Heart left ventricle (tissue), 16 donors: ENCODE measurements around the gene CERS3. TPM values are rescaled to one million over a fixed set of nuclear protein-coding genes. Genes with fewer than 3 reads are reported as not detected.
A peak's percentile ranks its signal among the peaks of the same experiment; 100 is the strongest.

Experiments
- ATAC-seq, 4 donors: fragments of 200-7000 bp; cut with Tn5 transposase; one replicate each; pipeline ENCODE4 v1.9.1; 2020 to 2022; ENCODE audit warnings: moderate library complexity in 4 of 4, mild to moderate bottlenecking in 3 of 4, moderate number of reproducible peaks in 1 of 4
- DNase-seq, 5 donors: peaks; one replicate each; pipeline ENCODE4 v3.0.0-alpha.2; 2020
- H3K27ac ChIP-seq, 12 donors: fragments of 200-600 bp; sonication (generic) in 4 of 12; one replicate each; pipeline versions ENCODE4 v1.5.0 to v1.8.0; 2016 to 2022; ENCODE audit warnings: mild to moderate bottlenecking in 2 of 12
- H3K27me3 ChIP-seq, 9 donors: fragments of 200-600 bp; sonication (generic) in 2 of 9; one replicate each; pipeline versions ENCODE4 v1.5.1 to v1.8.0; 2016 to 2022; ENCODE audit warnings: mild to moderate bottlenecking in 3 of 9
- H3K36me3 ChIP-seq, 9 donors: fragments of 200-600 bp; sonication (generic) in 2 of 9; one replicate each; pipeline versions ENCODE4 v1.5.0 to v1.8.0; 2018 to 2022; ENCODE audit warnings: mild to moderate bottlenecking in 2 of 9
- H3K4me1 ChIP-seq, 12 donors: fragments of 200-600 bp; sonication (generic) in 4 of 12; one replicate each; pipeline versions ENCODE4 v1.5.0 to v1.8.0; 2016 to 2022; ENCODE audit warnings: mild to moderate bottlenecking in 3 of 12
- H3K4me3 ChIP-seq, 12 donors: fragments of 200-600 bp; sonication (generic) in 4 of 12; one replicate each; pipeline versions ENCODE4 v1.5.0 to v1.8.0; 2017 to 2022; ENCODE audit warnings: mild to moderate bottlenecking in 9 of 12, moderate library complexity in 4 of 12
- H3K9me3 ChIP-seq, 12 donors: fragments of 200-600 bp; sonication (generic) in 4 of 12; one replicate each; pipeline versions ENCODE4 v1.5.0 to v1.8.0; 2016 to 2022; ENCODE audit warnings: mild to moderate bottlenecking in 1 of 12
- CTCF ChIP-seq, 12 donors: fragments of 200-600 bp; sonication (generic) in 4 of 12; IDR thresholded peaks; one replicate each; pipeline versions ENCODE4 v1.5.0 to v1.8.0; 2018 to 2022; ENCODE audit warnings: antibody characterized with exemption in 12 of 12, mild to moderate bottlenecking in 5 of 12
- POLR2A ChIP-seq, 2 donors: fragments of 450-650 bp; IDR thresholded peaks; one replicate each; pipeline ENCODE4 v1.6.1; 2017; ENCODE audit warnings: antibody characterized with exemption in 2 of 2, mild to moderate bottlenecking in 2 of 2, moderate library complexity in 2 of 2
- WGBS, 4 donors: extraction: QIAGEN DNeasy Blood & Tissue Kit in 2 of 4; methylation state at CpG; one replicate each; pipeline versions ENCODE4 v1.1.5 to v1.1.7; 2013 to 2018; 5-methylcytosine and 5-hydroxymethylcytosine counted together
- intact Hi-C, 10 donors: fragments of 100-400 bp; cut with DNase I; formaldehyde crosslinking; loops; one replicate each; pipeline versions ENCODE4 v1.11.1 to v1.14.2; 2022
- polyA plus RNA-seq, 2 donors: library from polyadenylated mRNA; stranded (reverse); fragments of 200-250 nt; gene quantifications; one replicate each; pipeline ENCODE4 v1.2.3, GENCODE V29; 2013
- total RNA-seq, 9 donors: library from RNA; depleted of rRNA in 2 of 9; stranded (reverse); fragments of >200 nt in 2 of 9; fragmentation: NEBNext Ultra II Directional in 3 of 9; extraction: Animal tissue kit (Norgen Biotek cat#: 25700) in 3 of 9; gene quantifications; one replicate each; pipeline versions ENCODE4 v1.1.0 to v1.2.4, GENCODE V29; 2016 to 2023
- donor health status: ischemic (EF 13 %, LVEDD 7.1; RV severe dilation, severe dysfunction).
- donor health status: healthy with polysubstance abuse.
- donor health status: DM: no; HTN: yes; CAD: no.
- donor health status: DM: no; HTN: no; CAD: no.
- donor health status: ischemic (EF 25% LVEDD 6.9; RV normal size, moderate dysfunction).
- donor health status: ischemic (EF 25% LVEDD 5.7; RV mildly dilated, moderate dysfunction).
- donor health status: healthy.
- donor health status: DM: yes; HTN: yes; CAD: no.
- donor health status: ischemic (EF 35%, LVEDD 5.7; RV mildly dilated, moderate dysfunction).
- donor health status: nonischemic (EF 11% LVEDD 7.7; RV severe dilation, severe dysfunction).
- donor health status: DM: yes; HTN: yes; CAD: no.
- donor health status: PGD.
- donor health status: ischemic (EF 29% LVEDD 5.4; RV normal size, mild dysfunction).
- donor health status: nonischemic (EF 23%, LVEDD 6.1; RV moderate dilation, normal function).

CERS3 gene
- total and polyA plus RNA-seq, 11 donors: not detected

GRCh38 chr15:100472736-100473135, 56.0 kb downstream of the CERS3 start:
- TF ChIP-seq POLR2A (IDR thresholded peaks at IDR 0.05) (no peak), CTCF (IDR thresholded peaks at IDR 0.05) (no peak)
- ATAC-seq (no peak), DNase-seq (no peak)
- H3K27me3 ChIP-seq: no peaks in the 10 kb centered on the region
- H3K9me3 ChIP-seq: peaks cover 0 to 18% (median 0%) of the 10 kb centered on the region in 12 donors
- peaks cover 0 to 10% (median 2%) of the 10 kb centered on the region in 12 donors for H3K4me1 ChIP-seq
- H3K27ac ChIP-seq: peak overlapping the region in 2 of 12 donors; percentile 25 to 52
- WGBS, 4 donors: 60 to 74% (median 66%) methylated on average over 5 of the region's 5 CpGs
- no peak overlapping the region for H3K4me3 ChIP-seq
- intact Hi-C loops: no loop called here
- no peaks in the 10 kb centered on the region for H3K36me3 ChIP-seq

- peak overlapping the region in 3 of 12 donors; percentile 11 to 39 (median 18) for H3K27ac ChIP-seq
- intact Hi-C loops: no loop called here
These were observed 56.8 kb downstream of the CERS3 start for GRCh38 chr15:100471933-100472332.

GRCh38 chr15:100468285-100468684, 60.5 kb downstream of the CERS3 start:
- ATAC-seq (peak in 1 of 4 donors; percentile 28), DNase-seq (peak in 3 of 5 donors; percentile 22 to 51 (median 45))

More at GRCh38 chr15:100471933-100472332, 56.8 kb downstream of the CERS3 start:
- H3K9me3 ChIP-seq: peaks cover 0 to 13% (median 0%) of the 10 kb centered on the region in 12 donors
- TF ChIP-seq CTCF (IDR thresholded peaks at IDR 0.05) (no peak), POLR2A (IDR thresholded peaks at IDR 0.05) (no peak)
- no peaks in the 10 kb centered on the region for H3K36me3 ChIP-seq
- H3K4me1 ChIP-seq: peaks cover 0 to 10% (median 2%) of the 10 kb centered on the region in 12 donors
- 56 to 79% (median 63%) methylated on average over 3 of the region's 3 CpGs for WGBS, 4 donors
- DNase-seq (no peak), ATAC-seq (peak in 1 of 4 donors; percentile 26)
- no peak overlapping the region for H3K4me3 ChIP-seq
- H3K27me3 ChIP-seq: no peaks in the 10 kb centered on the region

GRCh38 chr15:100466073-100466472, 62.7 kb downstream of the CERS3 start:
- no peak overlapping the region for H3K27ac ChIP-seq
- TF ChIP-seq CTCF (IDR thresholded peaks at IDR 0.05) (no peak), POLR2A (IDR thresholded peaks at IDR 0.05) (no peak)
- 45 to 60% (median 52%) methylated on average over 4 of the region's 4 CpGs for WGBS, 4 donors
- ATAC-seq (no peak), DNase-seq (no peak)
- H3K36me3 ChIP-seq: no peaks in the 10 kb centered on the region
- no peaks in the 10 kb centered on the region for H3K27me3 ChIP-seq
- no peaks in the 10 kb centered on the region for H3K9me3 ChIP-seq
- intact Hi-C loops: no loop called here
- H3K4me3 ChIP-seq: no peak overlapping the region
- peaks cover 0 to 10% (median 2%) of the 10 kb centered on the region in 12 donors for H3K4me1 ChIP-seq

More at GRCh38 chr15:100468285-100468684, 60.5 kb downstream of the CERS3 start:
- intact Hi-C loops: no loop called here
- Histone ChIP-seq H3K4me3 (no peak overlapping the region), H3K27ac (no peak overlapping the region), H3K4me1 (peaks cover 0 to 10% (median 2%) of the 10 kb centered on the region in 12 donors), H3K27me3 (no peaks in the 10 kb centered on the region), H3K36me3 (no peaks in the 10 kb centered on the region), H3K9me3 (peaks cover 0 to 4% (median 0%) of the 10 kb centered on the region in 12 donors)
- WGBS, 4 donors: 26 to 68% (median 35%) methylated on average over 2 of the region's 2 CpGs
- TF ChIP-seq CTCF (IDR thresholded peaks at IDR 0.05) (no peak), POLR2A (IDR thresholded peaks at IDR 0.05) (no peak)
